ENCODE results near the gene IPPK.
"Not testable (repeated sequence)": the region's sequence is repeated elsewhere in the genome, so short reads cannot be mapped to it uniquely, and the experiment has no call there.

Gene IPPK

GRCh38 chr9:92613268-92614122, 56.4 kb downstream of the IPPK start:
- DNase-seq, result no peak

GRCh38 chr9:92612816-92613215, 57.1 kb downstream of the IPPK start:
- no peak for DNase-seq

- no peak for DNase-seq
Measured at GRCh38 chr9:92612292-92612691, 57.6 kb downstream of the IPPK start.

GRCh38 chr9:92611621-92612285, 58.2 kb downstream of the IPPK start:
- DNase-seq, result no peak

- no peak for DNase-seq
Measured at GRCh38 chr9:92610470-92611420, 59.2 kb downstream of the IPPK start.

- no peak for DNase-seq
Measured at GRCh38 chr9:92608909-92609445, 61.0 kb downstream of the IPPK start.

GRCh38 chr9:92608241-92608908, 61.6 kb downstream of the IPPK start:
- no peak for DNase-seq

- no peak for DNase-seq
Measured at GRCh38 chr9:92607773-92608172, 62.2 kb downstream of the IPPK start.

- no peak for DNase-seq
Measured at GRCh38 chr9:92607088-92607487, 62.8 kb downstream of the IPPK start.

GRCh38 chr9:92605224-92605623, 64.7 kb downstream of the IPPK start:
- no peak for DNase-seq

GRCh38 chr9:92603990-92604389, 65.9 kb downstream of the IPPK start:
- DNase-seq, result no peak

GRCh38 chr9:92603100-92603499, 66.8 kb downstream of the IPPK start:
- DNase-seq, result no peak

GRCh38 chr9:92602413-92602812, 67.5 kb downstream of the IPPK start:
- DNase-seq, result no peak

- no peak for DNase-seq
Measured at GRCh38 chr9:92601451-92601850, 68.5 kb downstream of the IPPK start.

GRCh38 chr9:92600462-92601261, 69.3 kb downstream of the IPPK start:
- no peak for DNase-seq

GRCh38 chr9:92599938-92600461, 69.9 kb downstream of the IPPK start:
- no peak for DNase-seq

- DNase-seq, result no peak
Measured at GRCh38 chr9:92598382-92598781, 71.5 kb downstream of the IPPK start.

GRCh38 chr9:92595930-92596329, 74.0 kb downstream of the IPPK start:
- no peak for DNase-seq

GRCh38 chr9:92595075-92595474, 74.9 kb downstream of the IPPK start:
- DNase-seq, result not testable (repeated sequence)

GRCh38 chr9:92592946-92593861, 76.7 kb downstream of the IPPK start:
- no peak for DNase-seq
